Caki2 (cell line): Measurements from ENCODE around the gene ZFHX3. TPM values are rescaled to one million over a fixed set of nuclear protein-coding genes. Genes with fewer than 3 reads are reported as not detected.

Experiments
- DNase-seq: peaks from one replicate; pipeline ENCODE4 v3.0.0-alpha.2; 2015; ENCODE audit warnings: low read depth
- in situ Hi-C: cut with HindIII; loops from 2 replicates; pipeline ENCODE4 v1.10.0; 2016; ENCODE audit warnings: low sequenced_read_pairs, low pct_unique_long_range_greater_than_20kb, mixed read lengths
- total RNA-seq: library from RNA; depleted of rRNA; stranded (reverse); fragments of >200 nt; shearing (Covaris generic); gene quantifications from 2 replicates; pipeline ENCODE4 v1.2.3, GENCODE V29; 2014; ENCODE audit warnings: low replicate concordance

ZFHX3 gene
- total RNA-seq, 1 experiment from 2014 or later = 1.6 TPM

GRCh38 chr16:72760581-72760980 lies 287.3 kb downstream of the ZFHX3 start:
- no peak for DNase-seq
- in situ Hi-C loops = no loop called here

GRCh38 chr16:72753881-72754280 lies 294.0 kb downstream of the ZFHX3 start:
- no peak for DNase-seq
- in situ Hi-C loops = no loop called here

- DNase-seq = no peak
- in situ Hi-C loops = no loop called here
Measured at GRCh38 chr16:72752004-72752695, 295.8 kb downstream of the ZFHX3 start.

GRCh38 chr16:72751076-72751475 lies 296.9 kb downstream of the ZFHX3 start:
- in situ Hi-C loops = no loop called here
- no peak for DNase-seq

GRCh38 chr16:72749091-72749490 lies 298.8 kb downstream of the ZFHX3 start:
- in situ Hi-C loops = no loop called here
- no peak for DNase-seq

- in situ Hi-C loops = no loop called here
- DNase-seq = no peak
Measured at GRCh38 chr16:72744076-72744793, 303.7 kb downstream of the ZFHX3 start.

- DNase-seq = no peak
- in situ Hi-C loops = no loop called here
Measured at GRCh38 chr16:72743011-72743761, 304.7 kb downstream of the ZFHX3 start.

- no peak for DNase-seq
Measured at GRCh38 chr16:72740347-72740746, 307.6 kb downstream of the ZFHX3 start.

GRCh38 chr16:72739577-72739976 lies 308.4 kb downstream of the ZFHX3 start:
- in situ Hi-C loops = no loop called here
- DNase-seq = no peak

More at GRCh38 chr16:72740347-72740746, 307.6 kb downstream of the ZFHX3 start:
- in situ Hi-C loops = no loop called here

GRCh38 chr16:72736074-72736473 lies 311.9 kb downstream of the ZFHX3 start:
- DNase-seq = no peak
- in situ Hi-C loops = no loop called here
